ENCODE measurements around the gene MED8.

DNA sequence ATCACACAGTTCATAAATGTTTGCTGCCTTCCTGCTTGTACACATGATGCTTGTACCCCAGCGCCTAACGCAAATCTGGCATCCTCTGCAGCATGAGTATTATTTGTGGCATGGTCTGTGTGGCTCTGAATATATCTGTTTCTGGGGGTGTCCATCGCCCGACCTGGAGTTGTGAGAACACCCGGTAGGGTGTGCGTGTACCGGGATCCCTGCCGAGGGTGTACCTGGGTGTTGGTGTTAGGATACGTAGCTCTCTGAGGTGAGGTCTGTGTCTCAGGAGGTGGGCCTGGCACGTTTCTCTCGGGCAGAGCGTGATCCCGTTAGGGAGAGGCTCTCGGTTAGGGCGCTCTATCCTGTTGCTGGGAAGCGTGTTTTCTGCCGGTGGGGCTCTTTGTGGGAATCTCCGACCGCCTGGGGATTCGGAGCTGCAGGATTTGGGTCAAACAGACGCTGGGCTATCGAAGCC lies 41.2 kb downstream of the MED8 start:
- TF ChIP-seq, protein P1, sequence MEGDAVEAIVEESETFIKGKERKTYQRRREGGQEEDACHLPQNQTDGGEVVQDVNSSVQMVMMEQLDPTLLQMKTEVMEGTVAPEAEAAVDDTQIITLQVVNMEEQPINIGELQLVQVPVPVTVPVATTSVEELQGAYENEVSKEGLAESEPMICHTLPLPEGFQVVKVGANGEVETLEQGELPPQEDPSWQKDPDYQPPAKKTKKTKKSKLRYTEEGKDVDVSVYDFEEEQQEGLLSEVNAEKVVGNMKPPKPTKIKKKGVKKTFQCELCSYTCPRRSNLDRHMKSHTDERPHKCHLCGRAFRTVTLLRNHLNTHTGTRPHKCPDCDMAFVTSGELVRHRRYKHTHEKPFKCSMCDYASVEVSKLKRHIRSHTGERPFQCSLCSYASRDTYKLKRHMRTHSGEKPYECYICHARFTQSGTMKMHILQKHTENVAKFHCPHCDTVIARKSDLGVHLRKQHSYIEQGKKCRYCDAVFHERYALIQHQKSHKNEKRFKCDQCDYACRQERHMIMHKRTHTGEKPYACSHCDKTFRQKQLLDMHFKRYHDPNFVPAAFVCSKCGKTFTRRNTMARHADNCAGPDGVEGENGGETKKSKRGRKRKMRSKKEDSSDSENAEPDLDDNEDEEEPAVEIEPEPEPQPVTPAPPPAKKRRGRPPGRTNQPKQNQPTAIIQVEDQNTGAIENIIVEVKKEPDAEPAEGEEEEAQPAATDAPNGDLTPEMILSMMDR (conservative IDR thresholded peaks at IDR 0.05; ENCODE audit: low read depth, low read length): no peak
- TF ChIP-seq, protein P2, sequence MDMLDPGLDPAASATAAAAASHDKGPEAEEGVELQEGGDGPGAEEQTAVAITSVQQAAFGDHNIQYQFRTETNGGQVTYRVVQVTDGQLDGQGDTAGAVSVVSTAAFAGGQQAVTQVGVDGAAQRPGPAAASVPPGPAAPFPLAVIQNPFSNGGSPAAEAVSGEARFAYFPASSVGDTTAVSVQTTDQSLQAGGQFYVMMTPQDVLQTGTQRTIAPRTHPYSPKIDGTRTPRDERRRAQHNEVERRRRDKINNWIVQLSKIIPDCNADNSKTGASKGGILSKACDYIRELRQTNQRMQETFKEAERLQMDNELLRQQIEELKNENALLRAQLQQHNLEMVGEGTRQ (IDR thresholded peaks at IDR 0.05; ENCODE audit: low read depth, low read length): no peak
- TF ChIP-seq POLR2A (IDR thresholded peaks at IDR 0.05; ENCODE audit: low read depth, low read length): no peak
- TF ChIP-seq CEBPB (IDR thresholded peaks at IDR 0.05; ENCODE audit: low read depth, low read length): no peak
- no peak for TF ChIP-seq RCOR1 (IDR thresholded peaks at IDR 0.05; ENCODE audit: insufficient replicate concordance, low read length)

Data from IMR-90 (cell line).